OCI-LY1 (cell line): Measurements from ENCODE around the gene AMER2.

Experiments
- H2AFZ ChIP-seq: fragments of 200-600 bp; sonication (generic), shearing (Covaris generic); 2 replicates; pipeline ENCODE4 v1.6.0; 2014; ENCODE audit warnings: antibody characterized with exemption, mild to moderate bottlenecking, low read length
- H3F3A ChIP-seq: fragments of 200-600 bp; sonication (generic), shearing (Covaris generic); 2 replicates; pipeline ENCODE4 v1.6.0; 2014; ENCODE audit warnings: mild to moderate bottlenecking, antibody characterized with exemption, low read length, moderate library complexity; ENCODE audit not compliant: insufficient read depth
- H3K27ac ChIP-seq: fragments of 200-600 bp; sonication (generic); 2 replicates; pipeline ENCODE4 v1.5.1; 2014; ENCODE audit warnings: low read length, mixed run types, mild to moderate bottlenecking, low read depth; ENCODE audit not compliant: poor library complexity, severe bottlenecking
- H3K27me3 ChIP-seq: fragments of 200-600 bp; sonication (generic); 2 replicates; pipeline ENCODE4 v1.6.0; 2014; ENCODE audit warnings: antibody characterized with exemption, mild to moderate bottlenecking, low read length, moderate library complexity; ENCODE audit not compliant: insufficient read depth
- H3K36me3 ChIP-seq: fragments of 200-600 bp; sonication (generic); 2 replicates; pipeline ENCODE4 v1.6.1; 2014; ENCODE audit warnings: mild to moderate bottlenecking, antibody characterized with exemption, low read length, moderate library complexity, mixed read lengths; ENCODE audit not compliant: insufficient read depth
- H3K4me1 ChIP-seq: fragments of 200-600 bp; sonication (generic); 2 replicates; pipeline ENCODE4 v1.5.1; 2014; ENCODE audit warnings: mild to moderate bottlenecking, low read length, moderate library complexity; ENCODE audit not compliant: insufficient read depth, severe bottlenecking
- H3K4me2 ChIP-seq: fragments of 200-600 bp; sonication (generic), shearing (Covaris generic); 2 replicates; pipeline ENCODE4 v1.6.1; 2014; ENCODE audit warnings: low read length
- H3K4me3 ChIP-seq: fragments of 200-600 bp; sonication (generic); 2 replicates; pipeline ENCODE4 v1.5.1; 2014; ENCODE audit warnings: low read length, low read depth, mild to moderate bottlenecking, mixed read lengths; ENCODE audit not compliant: poor library complexity, severe bottlenecking
- H3K79me2 ChIP-seq: fragments of 200-600 bp; shearing (Covaris generic); 2 replicates; pipeline ENCODE4 v1.6.1; 2016; ENCODE audit warnings: mixed run types, low read length, mixed read lengths; ENCODE audit not compliant: insufficient read depth
- H3K9ac ChIP-seq: fragments of 200-600 bp; sonication (generic), shearing (Covaris generic); 2 replicates; pipeline ENCODE4 v1.6.1; 2014; ENCODE audit warnings: mild to moderate bottlenecking, low read length, mixed read lengths
- H3K9me2 ChIP-seq: fragments of 200-600 bp; sonication (generic), shearing (Covaris generic); 2 replicates; pipeline ENCODE4 v1.6.1; 2014; ENCODE audit warnings: low read depth, mild to moderate bottlenecking, low read length, mixed read lengths
- H3K9me3 ChIP-seq: fragments of 200-600 bp; shearing (Covaris generic); 2 replicates; pipeline ENCODE4 v1.6.1; 2014; ENCODE audit warnings: low read length, mixed read lengths
- H4K20me1 ChIP-seq: fragments of 200-600 bp; sonication (generic), shearing (Covaris generic); 2 replicates; pipeline ENCODE4 v1.6.0; 2016; ENCODE audit warnings: mild to moderate bottlenecking, low read length; ENCODE audit not compliant: insufficient read depth
- EZH2 ChIP-seq: fragments of 200-600 bp; sonication (generic), shearing (Covaris generic); IDR thresholded peaks from 2 replicates; pipeline ENCODE4 v1.8.0; 2017; ENCODE audit warnings: borderline replicate concordance, mixed run types, mild to moderate bottlenecking, antibody characterized with exemption, low read length, moderate library complexity, mixed read lengths
- TF ChIP-seq, protein P1 (sequence below): fragments of 200-600 bp; sonication (generic), shearing (Covaris generic); IDR thresholded peaks from 2 replicates; pipeline ENCODE4 v1.5.1; 2017; ENCODE audit warnings: mild to moderate bottlenecking, antibody characterized with exemption, low read length, moderate library complexity, mixed read lengths

AMER2 gene

DNA sequence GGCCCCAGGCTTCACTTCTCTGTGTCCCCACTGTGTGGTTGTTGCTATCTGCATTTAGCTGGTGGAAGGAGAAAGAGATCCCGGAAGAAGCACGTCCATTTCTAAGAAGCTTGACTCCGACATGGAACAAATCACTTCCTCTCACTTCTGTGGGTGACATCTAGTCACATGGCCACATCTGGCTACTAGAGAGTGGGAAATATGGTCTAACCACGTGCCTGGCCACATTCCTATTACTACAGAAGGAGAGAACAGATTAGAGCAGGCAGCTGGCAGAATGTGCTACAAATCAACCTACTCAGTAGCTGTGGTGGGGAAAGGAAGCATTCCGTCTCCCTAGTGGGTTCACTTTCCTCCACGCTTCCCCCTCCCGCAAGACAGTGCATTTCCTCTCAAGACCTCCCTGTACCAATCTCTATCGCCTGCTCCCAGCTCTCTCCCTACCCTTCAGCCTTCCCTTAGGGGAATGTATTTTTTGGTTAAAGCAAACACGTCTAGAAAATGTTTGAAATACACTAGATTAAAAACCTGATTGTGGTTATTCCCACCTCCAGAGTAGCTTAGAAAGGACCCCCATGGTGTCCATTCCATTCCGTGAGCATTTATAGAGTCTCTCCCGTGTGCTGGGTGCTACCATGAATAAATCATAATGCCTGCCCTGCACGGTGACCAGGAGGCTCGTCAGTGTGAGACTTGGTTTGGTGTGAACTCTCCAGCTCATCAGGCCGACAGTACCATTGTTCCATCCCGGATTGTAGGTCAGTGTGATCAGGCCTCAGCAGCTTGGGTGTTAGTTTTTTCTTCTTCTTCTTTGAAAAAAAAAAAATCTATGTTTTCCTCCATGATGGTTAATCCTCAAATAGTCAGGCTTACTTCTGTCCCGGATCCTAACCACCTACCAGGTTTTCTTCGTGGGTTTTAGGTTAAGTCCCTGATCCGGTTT, 8.0 kb upstream of the AMER2 start:
- no peak for TF ChIP-seq EZH2
- TF ChIP-seq, protein P1, sequence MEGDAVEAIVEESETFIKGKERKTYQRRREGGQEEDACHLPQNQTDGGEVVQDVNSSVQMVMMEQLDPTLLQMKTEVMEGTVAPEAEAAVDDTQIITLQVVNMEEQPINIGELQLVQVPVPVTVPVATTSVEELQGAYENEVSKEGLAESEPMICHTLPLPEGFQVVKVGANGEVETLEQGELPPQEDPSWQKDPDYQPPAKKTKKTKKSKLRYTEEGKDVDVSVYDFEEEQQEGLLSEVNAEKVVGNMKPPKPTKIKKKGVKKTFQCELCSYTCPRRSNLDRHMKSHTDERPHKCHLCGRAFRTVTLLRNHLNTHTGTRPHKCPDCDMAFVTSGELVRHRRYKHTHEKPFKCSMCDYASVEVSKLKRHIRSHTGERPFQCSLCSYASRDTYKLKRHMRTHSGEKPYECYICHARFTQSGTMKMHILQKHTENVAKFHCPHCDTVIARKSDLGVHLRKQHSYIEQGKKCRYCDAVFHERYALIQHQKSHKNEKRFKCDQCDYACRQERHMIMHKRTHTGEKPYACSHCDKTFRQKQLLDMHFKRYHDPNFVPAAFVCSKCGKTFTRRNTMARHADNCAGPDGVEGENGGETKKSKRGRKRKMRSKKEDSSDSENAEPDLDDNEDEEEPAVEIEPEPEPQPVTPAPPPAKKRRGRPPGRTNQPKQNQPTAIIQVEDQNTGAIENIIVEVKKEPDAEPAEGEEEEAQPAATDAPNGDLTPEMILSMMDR, result no peak
- Histone ChIP-seq H3K27ac (no peak overlapping the region), H3K4me1 (no peaks in the 10 kb centered on the region), H3K36me3 (no peaks in the 10 kb centered on the region), H3K4me3 (no peak overlapping the region), H2AFZ (no peak overlapping the region), H4K20me1 (no peaks in the 10 kb centered on the region; the same call in 1 of the 2 replicates), H3F3A (no peaks in the 10 kb centered on the region), H3K9ac (no peak overlapping the region), H3K27me3 (peaks cover 4% of the 10 kb centered on the region), H3K4me2 (no peak overlapping the region), H3K79me2 (no peaks in the 10 kb centered on the region), H3K9me2 (no peaks in the 10 kb centered on the region), H3K9me3 (no peaks in the 10 kb centered on the region)

DNA sequence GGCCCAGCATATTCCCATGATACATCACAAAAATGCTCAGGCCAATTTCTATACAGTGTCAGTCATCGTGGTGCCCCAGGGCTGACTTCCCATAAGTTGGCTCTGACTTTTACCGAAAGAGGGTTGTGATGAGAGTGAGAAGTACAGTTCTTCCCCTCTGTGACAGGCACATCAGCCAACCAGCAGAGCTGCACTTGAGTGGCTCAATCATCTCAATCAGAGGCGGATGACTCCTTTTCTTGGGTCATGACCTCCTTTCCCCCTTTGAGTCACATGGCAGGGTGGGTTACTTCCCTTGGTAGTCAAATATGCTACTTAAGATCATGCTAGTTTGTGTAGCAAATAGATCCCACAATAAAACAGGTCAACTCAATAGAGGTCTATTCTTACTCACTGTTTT, 6.9 kb upstream of the AMER2 start:
- no peaks in the 10 kb centered on the region for H3K9me2 ChIP-seq
- TF ChIP-seq EZH2, result no peak
- TF ChIP-seq, protein P1, result no peak
- no peaks in the 10 kb centered on the region for H3F3A ChIP-seq
- H4K20me1 ChIP-seq, result no peaks in the 10 kb centered on the region; the same call in 1 of the 2 replicates
- H3K9me3 ChIP-seq, result no peaks in the 10 kb centered on the region
- no peaks in the 10 kb centered on the region for H3K79me2 ChIP-seq
- H3K4me1 ChIP-seq, result no peaks in the 10 kb centered on the region
- H3K27me3 ChIP-seq, result peaks cover 4% of the 10 kb centered on the region
- no peak overlapping the region for H3K4me3 ChIP-seq
- H3K27ac ChIP-seq, result no peak overlapping the region
- H2AFZ ChIP-seq, result no peak overlapping the region
- no peak overlapping the region for H3K4me2 ChIP-seq
- H3K9ac ChIP-seq, result no peak overlapping the region
- no peaks in the 10 kb centered on the region for H3K36me3 ChIP-seq

DNA sequence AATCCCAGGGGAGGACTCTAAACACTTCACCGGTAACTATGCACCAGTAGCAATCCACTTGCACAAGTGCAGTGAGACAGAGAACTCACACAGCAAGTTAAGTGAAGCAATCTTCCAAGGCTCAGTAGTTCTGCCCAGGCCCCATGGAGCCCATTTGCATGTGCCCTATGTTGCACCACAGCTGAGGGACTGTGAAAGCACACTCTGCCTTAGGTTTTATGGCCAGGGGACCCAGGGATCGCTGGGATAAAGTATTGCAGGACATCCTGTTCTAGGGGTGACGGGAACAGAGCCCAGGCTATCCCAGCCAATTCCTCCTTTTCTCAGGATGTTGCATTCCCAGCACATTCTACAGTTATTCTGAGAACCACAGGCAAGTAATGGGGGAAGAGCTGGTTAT, 6.0 kb upstream of the AMER2 start:
- Histone ChIP-seq H3K79me2 (no peaks in the 10 kb centered on the region), H2AFZ (no peak overlapping the region), H4K20me1 (no peaks in the 10 kb centered on the region; the same call in 1 of the 2 replicates), H3K9ac (no peak overlapping the region), H3K27me3 (peaks cover 4% of the 10 kb centered on the region), H3K9me2 (no peaks in the 10 kb centered on the region), H3K4me2 (no peak overlapping the region), H3K4me3 (no peak overlapping the region), H3K9me3 (no peaks in the 10 kb centered on the region), H3K27ac (no peak overlapping the region), H3F3A (no peaks in the 10 kb centered on the region), H3K4me1 (no peaks in the 10 kb centered on the region), H3K36me3 (no peaks in the 10 kb centered on the region)
- TF ChIP-seq, protein P1, result no peak
- TF ChIP-seq EZH2, result no peak
